K562 (cell line): ENCODE data around the gene BBX.

Experiments used
- ARHGAP35 ChIP-seq: fragments of 450-650 bp; IDR thresholded peaks from 2 replicates; pipeline ENCODE4 v1.6.1; 2018; ENCODE audit not compliant: partially characterized antibody
- ATF7 ChIP-seq: fragments of 450-650 bp; IDR thresholded peaks from 2 replicates; pipeline ENCODE4 v1.7.1; 2014; ENCODE audit warnings: mild to moderate bottlenecking, moderate library complexity
- EP300 ChIP-seq: IDR thresholded peaks from 2 replicates; pipeline ENCODE4 v1.6.1; 2012; ENCODE audit warnings: low read length, improper control_type of control experiment
- JUN ChIP-seq, 2 experiments: sonication (generic) in 1 of 2; formaldehyde crosslinking in 1 of 2; IDR thresholded peaks; 2 replicates each; pipeline versions ENCODE4 v1.6.1 to v1.8.0; 2012 to 2022; ENCODE audit warnings: borderline replicate concordance in 2 of 2, mild to moderate bottlenecking in 2 of 2, improper control_type of control experiment in 1 of 2, low read depth in 1 of 2, low read length in 1 of 2, missing genetic modification reagents in 1 of 2
- MTF1 ChIP-seq: fragments of 250-450 bp; sonication (Bioruptor Pico); IDR thresholded peaks from 2 replicates; pipeline ENCODE4 v1.9.0; 2021; ENCODE audit warnings: moderate library complexity, mild to moderate bottlenecking, inconsistent platforms, borderline replicate concordance
- POLR2AphosphoS5 ChIP-seq: IDR thresholded peaks from 2 replicates; pipeline ENCODE4 v1.6.1; 2011; ENCODE audit warnings: mild to moderate bottlenecking, low read depth, low read length, moderate library complexity; ENCODE audit not compliant: control insufficient read depth, insufficient read depth
- TAF1 ChIP-seq: IDR thresholded peaks from 2 replicates; pipeline ENCODE4 v1.6.1; 2011; ENCODE audit warnings: mild to moderate bottlenecking, low read length, moderate library complexity; ENCODE audit not compliant: insufficient read depth, control insufficient read depth, severe bottlenecking; ENCODE audit errors: extremely low read depth
- ZNF431 ChIP-seq: sonication (generic); formaldehyde crosslinking; IDR thresholded peaks from 2 replicates; pipeline ENCODE4 v1.8.0; 2022; ENCODE audit warnings: mild to moderate bottlenecking, missing genetic modification reagents
- ZNF644 ChIP-seq: fragments of 200-800 bp; sonication (Bioruptor generic); IDR thresholded peaks from 2 replicates; pipeline ENCODE4 v1.6.1; 2016; ENCODE audit warnings: low read depth, missing genetic modification characterization, missing compliant biosample characterization
- TF ChIP-seq, protein P1 (sequence below): fragments of 450-650 bp; formaldehyde crosslinking; IDR thresholded peaks from 2 replicates; pipeline ENCODE4 v1.4.0; 2022; ENCODE audit warnings: mild to moderate bottlenecking, moderate library complexity
- TF ChIP-seq, protein P2 (sequence below): sonication (generic); formaldehyde crosslinking; IDR thresholded peaks from 2 replicates; pipeline ENCODE4 v1.8.1; 2023; ENCODE audit warnings: mild to moderate bottlenecking, missing genetic modification reagents, moderate library complexity
- TF ChIP-seq, protein P3 (sequence below): fragments of 200-800 bp; sonication (Bioruptor generic); IDR thresholded peaks from 2 replicates; pipeline ENCODE4 v1.6.1; 2016; ENCODE audit warnings: missing genetic modification characterization, missing compliant biosample characterization

DNA sequence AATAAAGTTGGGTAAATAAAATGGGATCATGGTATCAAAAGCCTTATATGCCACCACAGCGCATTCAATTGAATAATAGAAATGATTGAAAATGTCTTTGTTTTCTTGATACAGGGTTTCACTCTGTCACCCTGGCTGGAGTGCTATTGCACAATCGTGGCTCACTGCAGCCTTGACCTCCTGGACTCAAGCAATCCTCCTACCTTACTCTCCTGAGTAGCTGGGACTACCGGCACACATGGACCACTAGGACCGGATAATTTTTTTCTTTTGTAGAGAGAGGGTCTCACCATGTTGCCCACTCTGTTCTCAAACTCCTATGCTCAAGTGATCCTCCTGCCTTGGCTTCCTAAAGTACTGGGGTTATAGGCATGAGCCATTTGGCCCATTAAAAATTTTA lies 33.8 kb upstream of the BBX start:
- TF ChIP-seq, protein P1, sequence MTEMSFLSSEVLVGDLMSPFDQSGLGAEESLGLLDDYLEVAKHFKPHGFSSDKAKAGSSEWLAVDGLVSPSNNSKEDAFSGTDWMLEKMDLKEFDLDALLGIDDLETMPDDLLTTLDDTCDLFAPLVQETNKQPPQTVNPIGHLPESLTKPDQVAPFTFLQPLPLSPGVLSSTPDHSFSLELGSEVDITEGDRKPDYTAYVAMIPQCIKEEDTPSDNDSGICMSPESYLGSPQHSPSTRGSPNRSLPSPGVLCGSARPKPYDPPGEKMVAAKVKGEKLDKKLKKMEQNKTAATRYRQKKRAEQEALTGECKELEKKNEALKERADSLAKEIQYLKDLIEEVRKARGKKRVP (CRISPR knock-in tag): no peak
- TF ChIP-seq ATF7: no peak
- TF ChIP-seq, protein P2, sequence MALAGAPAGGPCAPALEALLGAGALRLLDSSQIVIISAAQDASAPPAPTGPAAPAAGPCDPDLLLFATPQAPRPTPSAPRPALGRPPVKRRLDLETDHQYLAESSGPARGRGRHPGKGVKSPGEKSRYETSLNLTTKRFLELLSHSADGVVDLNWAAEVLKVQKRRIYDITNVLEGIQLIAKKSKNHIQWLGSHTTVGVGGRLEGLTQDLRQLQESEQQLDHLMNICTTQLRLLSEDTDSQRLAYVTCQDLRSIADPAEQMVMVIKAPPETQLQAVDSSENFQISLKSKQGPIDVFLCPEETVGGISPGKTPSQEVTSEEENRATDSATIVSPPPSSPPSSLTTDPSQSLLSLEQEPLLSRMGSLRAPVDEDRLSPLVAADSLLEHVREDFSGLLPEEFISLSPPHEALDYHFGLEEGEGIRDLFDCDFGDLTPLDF: no peak
- TF ChIP-seq EP300: no peak
- TF ChIP-seq, protein P3, sequence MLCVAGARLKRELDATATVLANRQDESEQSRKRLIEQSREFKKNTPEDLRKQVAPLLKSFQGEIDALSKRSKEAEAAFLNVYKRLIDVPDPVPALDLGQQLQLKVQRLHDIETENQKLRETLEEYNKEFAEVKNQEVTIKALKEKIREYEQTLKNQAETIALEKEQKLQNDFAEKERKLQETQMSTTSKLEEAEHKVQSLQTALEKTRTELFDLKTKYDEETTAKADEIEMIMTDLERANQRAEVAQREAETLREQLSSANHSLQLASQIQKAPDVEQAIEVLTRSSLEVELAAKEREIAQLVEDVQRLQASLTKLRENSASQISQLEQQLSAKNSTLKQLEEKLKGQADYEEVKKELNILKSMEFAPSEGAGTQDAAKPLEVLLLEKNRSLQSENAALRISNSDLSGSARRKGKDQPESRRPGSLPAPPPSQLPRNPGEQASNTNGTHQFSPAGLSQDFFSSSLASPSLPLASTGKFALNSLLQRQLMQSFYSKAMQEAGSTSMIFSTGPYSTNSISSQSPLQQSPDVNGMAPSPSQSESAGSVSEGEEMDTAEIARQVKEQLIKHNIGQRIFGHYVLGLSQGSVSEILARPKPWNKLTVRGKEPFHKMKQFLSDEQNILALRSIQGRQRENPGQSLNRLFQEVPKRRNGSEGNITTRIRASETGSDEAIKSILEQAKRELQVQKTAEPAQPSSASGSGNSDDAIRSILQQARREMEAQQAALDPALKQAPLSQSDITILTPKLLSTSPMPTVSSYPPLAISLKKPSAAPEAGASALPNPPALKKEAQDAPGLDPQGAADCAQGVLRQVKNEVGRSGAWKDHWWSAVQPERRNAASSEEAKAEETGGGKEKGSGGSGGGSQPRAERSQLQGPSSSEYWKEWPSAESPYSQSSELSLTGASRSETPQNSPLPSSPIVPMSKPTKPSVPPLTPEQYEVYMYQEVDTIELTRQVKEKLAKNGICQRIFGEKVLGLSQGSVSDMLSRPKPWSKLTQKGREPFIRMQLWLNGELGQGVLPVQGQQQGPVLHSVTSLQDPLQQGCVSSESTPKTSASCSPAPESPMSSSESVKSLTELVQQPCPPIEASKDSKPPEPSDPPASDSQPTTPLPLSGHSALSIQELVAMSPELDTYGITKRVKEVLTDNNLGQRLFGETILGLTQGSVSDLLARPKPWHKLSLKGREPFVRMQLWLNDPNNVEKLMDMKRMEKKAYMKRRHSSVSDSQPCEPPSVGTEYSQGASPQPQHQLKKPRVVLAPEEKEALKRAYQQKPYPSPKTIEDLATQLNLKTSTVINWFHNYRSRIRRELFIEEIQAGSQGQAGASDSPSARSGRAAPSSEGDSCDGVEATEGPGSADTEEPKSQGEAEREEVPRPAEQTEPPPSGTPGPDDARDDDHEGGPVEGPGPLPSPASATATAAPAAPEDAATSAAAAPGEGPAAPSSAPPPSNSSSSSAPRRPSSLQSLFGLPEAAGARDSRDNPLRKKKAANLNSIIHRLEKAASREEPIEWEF (CRISPR knock-in tag): no peak
- TF ChIP-seq ZNF431: no peak
- no peak for TF ChIP-seq JUN (IDR thresholded peaks at IDR 0.05; ENCODE audit: borderline replicate concordance, low read depth, low read length)
- no peak for TF ChIP-seq JUN (CRISPR knock-in tag; IDR thresholded peaks at IDR 0.05; ENCODE audit: borderline replicate concordance)
- TF ChIP-seq ARHGAP35: no peak
- no peak for TF ChIP-seq ZNF644 (tag)
- TF ChIP-seq MTF1 (CRISPR knock-in tag): no peak
- TF ChIP-seq POLR2AphosphoS5: no peak
- TF ChIP-seq TAF1: no peak
